Measurements from ENCODE around the gene FARS2. TPM values are rescaled to one million over a fixed set of nuclear protein-coding genes. Genes with fewer than 3 reads are reported as not detected.

FARS2 gene
- total RNA-seq, 2 donors from 2014 or later, result 16.2 to 18.3 TPM

DNA sequence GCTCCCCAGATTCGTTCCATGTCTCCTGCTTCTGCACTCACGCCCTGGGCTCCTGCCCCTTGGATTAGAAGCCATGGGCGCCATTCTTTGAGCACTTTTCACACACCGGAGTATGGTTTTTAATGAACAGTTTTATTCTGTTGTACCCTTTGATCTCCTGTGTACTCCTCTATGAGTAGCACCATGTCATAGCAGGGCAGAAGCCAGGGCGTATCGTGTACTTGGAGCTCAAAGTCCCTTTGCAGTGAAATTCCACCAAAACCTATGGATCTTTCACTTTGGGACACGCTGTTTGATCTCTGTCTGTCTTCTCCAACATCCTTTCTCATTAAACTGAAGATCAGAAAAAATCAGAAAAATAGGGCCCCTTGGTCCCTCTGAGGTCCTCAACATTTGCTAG is 470.1 kb downstream of the FARS2 start:
- no peaks in the 10 kb centered on the region for H3K36me3 ChIP-seq (ENCODE audit: control insufficient read depth, insufficient read depth, low read length)
- H3K9me3 ChIP-seq (ENCODE audit: control insufficient read depth, low read length), result no peaks in the 10 kb centered on the region
- no peaks in the 10 kb centered on the region for H3K27me3 ChIP-seq (ENCODE audit: control insufficient read depth, insufficient read depth, low read length, poor library complexity, severe bottlenecking)
- H3K27ac ChIP-seq (ENCODE audit: low read depth, low read length), result no peak overlapping the region
- no peaks in the 10 kb centered on the region for H3K36me3 Mint-ChIP-seq (ENCODE audit: low read depth)
- H3K4me3 Mint-ChIP-seq, result no peak overlapping the region
- WGBS, 2 experiments (ENCODE audit: insufficient coverage in 1 of 2, insufficient read length in 1 of 2), result 93 to 94% methylated on average over 6 to 7 of the region's 7 CpGs
- no peak overlapping the region for H3K27ac Mint-ChIP-seq
- H3K9ac ChIP-seq (ENCODE audit: extremely low read depth, low read length, poor library complexity, severe bottlenecking), result no peak overlapping the region
- H3K4me1 ChIP-seq (ENCODE audit: control insufficient read depth, insufficient read depth, low read length), result no peaks in the 10 kb centered on the region
- no peaks in the 10 kb centered on the region for H3K27me3 Mint-ChIP-seq (ENCODE audit: insufficient read depth)
- no peak overlapping the region for H3K4me3 ChIP-seq (ENCODE audit: low read length)
- peaks cover 6% of the 10 kb centered on the region for H3K4me1 Mint-ChIP-seq
- TF ChIP-seq, protein P1, sequence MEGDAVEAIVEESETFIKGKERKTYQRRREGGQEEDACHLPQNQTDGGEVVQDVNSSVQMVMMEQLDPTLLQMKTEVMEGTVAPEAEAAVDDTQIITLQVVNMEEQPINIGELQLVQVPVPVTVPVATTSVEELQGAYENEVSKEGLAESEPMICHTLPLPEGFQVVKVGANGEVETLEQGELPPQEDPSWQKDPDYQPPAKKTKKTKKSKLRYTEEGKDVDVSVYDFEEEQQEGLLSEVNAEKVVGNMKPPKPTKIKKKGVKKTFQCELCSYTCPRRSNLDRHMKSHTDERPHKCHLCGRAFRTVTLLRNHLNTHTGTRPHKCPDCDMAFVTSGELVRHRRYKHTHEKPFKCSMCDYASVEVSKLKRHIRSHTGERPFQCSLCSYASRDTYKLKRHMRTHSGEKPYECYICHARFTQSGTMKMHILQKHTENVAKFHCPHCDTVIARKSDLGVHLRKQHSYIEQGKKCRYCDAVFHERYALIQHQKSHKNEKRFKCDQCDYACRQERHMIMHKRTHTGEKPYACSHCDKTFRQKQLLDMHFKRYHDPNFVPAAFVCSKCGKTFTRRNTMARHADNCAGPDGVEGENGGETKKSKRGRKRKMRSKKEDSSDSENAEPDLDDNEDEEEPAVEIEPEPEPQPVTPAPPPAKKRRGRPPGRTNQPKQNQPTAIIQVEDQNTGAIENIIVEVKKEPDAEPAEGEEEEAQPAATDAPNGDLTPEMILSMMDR (conservative IDR thresholded peaks at IDR 0.05), result no peak
- no peaks in the 10 kb centered on the region for H3K9me3 Mint-ChIP-seq
- no peak for DNase-seq

DNA sequence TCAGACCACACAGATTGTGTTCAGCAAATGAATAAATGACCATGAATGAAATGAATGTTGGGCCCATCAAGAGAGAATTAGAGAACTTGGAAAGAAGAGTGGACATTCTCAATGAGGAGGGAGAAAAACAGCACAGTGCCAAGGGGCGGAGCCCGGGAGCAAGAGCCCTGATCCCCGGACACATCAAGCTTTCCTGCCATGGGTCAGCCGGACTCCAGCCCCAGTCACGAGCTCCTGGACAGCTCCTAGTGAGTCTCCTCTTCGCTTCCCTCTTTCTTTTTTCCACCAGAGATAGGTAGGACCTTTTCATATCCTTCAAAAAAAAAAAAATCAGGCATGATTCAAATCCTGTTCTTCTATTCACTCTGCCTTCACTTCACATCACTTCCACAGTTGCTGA is 471.2 kb downstream of the FARS2 start:
- no peak for DNase-seq
- H3K4me1 Mint-ChIP-seq, result peaks cover 6% of the 10 kb centered on the region
- no peaks in the 10 kb centered on the region for H3K36me3 Mint-ChIP-seq (ENCODE audit: low read depth)
- H3K4me3 Mint-ChIP-seq, result no peak overlapping the region
- H3K9me3 Mint-ChIP-seq, result no peaks in the 10 kb centered on the region
- Histone ChIP-seq H3K27ac (ENCODE audit: low read depth, low read length) (no peak overlapping the region), H3K4me3 (ENCODE audit: low read length) (no peak overlapping the region), H3K27me3 (ENCODE audit: control insufficient read depth, insufficient read depth, low read length, poor library complexity, severe bottlenecking) (no peaks in the 10 kb centered on the region), H3K9ac (ENCODE audit: extremely low read depth, low read length, poor library complexity, severe bottlenecking) (no peak overlapping the region), H3K9me3 (ENCODE audit: control insufficient read depth, low read length) (no peaks in the 10 kb centered on the region), H3K4me1 (ENCODE audit: control insufficient read depth, insufficient read depth, low read length) (no peaks in the 10 kb centered on the region), H3K36me3 (ENCODE audit: control insufficient read depth, insufficient read depth, low read length) (no peaks in the 10 kb centered on the region)
- 89 to 95% methylated on average over 4 to 6 of the region's 6 CpGs for WGBS, 2 experiments (ENCODE audit: insufficient coverage in 1 of 2, insufficient read length in 1 of 2)
- H3K27ac Mint-ChIP-seq, result no peak overlapping the region
- H3K27me3 Mint-ChIP-seq (ENCODE audit: insufficient read depth), result no peaks in the 10 kb centered on the region
- TF ChIP-seq, protein P1 (conservative IDR thresholded peaks at IDR 0.05), result no peak

DNA sequence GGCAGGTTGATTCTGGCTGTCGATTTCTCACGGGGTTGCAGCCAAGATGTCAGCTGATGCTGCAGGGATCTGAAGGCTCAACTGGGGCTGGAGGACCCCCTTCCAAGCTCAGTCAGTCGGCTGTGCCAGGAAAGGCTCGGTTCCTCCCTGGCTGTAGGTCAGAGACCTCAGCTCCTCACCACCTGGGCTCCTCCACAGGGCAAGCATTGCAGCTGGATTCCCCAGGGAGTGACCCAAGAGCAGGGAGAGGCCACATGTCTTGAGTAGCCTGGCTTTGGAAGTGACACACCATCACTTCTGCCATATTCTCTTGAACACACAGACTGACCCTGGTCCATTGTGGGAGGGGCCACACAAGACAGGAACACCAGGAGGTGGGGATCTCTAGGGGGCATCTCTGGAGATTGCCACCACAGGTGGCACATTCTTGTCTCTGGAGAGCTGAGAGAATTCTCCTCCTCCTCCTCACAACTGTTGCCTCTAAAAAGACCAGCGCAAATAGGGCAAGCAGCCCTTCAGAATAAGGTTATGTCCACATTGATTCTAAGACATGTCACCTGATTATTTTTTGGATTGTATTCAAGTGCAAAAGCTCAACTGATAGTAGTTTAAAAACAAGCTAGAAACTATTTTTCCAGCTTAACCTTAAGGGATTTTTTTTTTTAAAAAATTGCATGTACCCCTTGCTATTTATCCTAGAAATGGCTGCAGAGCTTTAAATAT is 474.9 kb downstream of the FARS2 start:
- H3K4me1 Mint-ChIP-seq, result no peaks in the 10 kb centered on the region
- Histone ChIP-seq H3K36me3 (ENCODE audit: control insufficient read depth, insufficient read depth, low read length) (no peaks in the 10 kb centered on the region), H3K4me1 (ENCODE audit: control insufficient read depth, insufficient read depth, low read length) (no peaks in the 10 kb centered on the region), H3K27me3 (ENCODE audit: control insufficient read depth, insufficient read depth, low read length, poor library complexity, severe bottlenecking) (no peaks in the 10 kb centered on the region), H3K9ac (ENCODE audit: extremely low read depth, low read length, poor library complexity, severe bottlenecking) (no peak overlapping the region), H3K9me3 (ENCODE audit: control insufficient read depth, low read length) (no peaks in the 10 kb centered on the region), H3K4me3 (ENCODE audit: low read length) (no peak overlapping the region), H3K27ac (ENCODE audit: low read depth, low read length) (no peak overlapping the region)
- H3K27ac Mint-ChIP-seq, result no peak overlapping the region
- TF ChIP-seq, protein P1 (conservative IDR thresholded peaks at IDR 0.05), result no peak
- H3K27me3 Mint-ChIP-seq (ENCODE audit: insufficient read depth), result no peaks in the 10 kb centered on the region
- H3K4me3 Mint-ChIP-seq, result no peak overlapping the region
- WGBS, 2 experiments (ENCODE audit: insufficient coverage in 1 of 2, insufficient read length in 1 of 2), result 60 to 84% methylated on average over 1 to 5 of the region's 5 CpGs
- no peaks in the 10 kb centered on the region for H3K36me3 Mint-ChIP-seq (ENCODE audit: low read depth)
- peak; percentile 43 for DNase-seq
- H3K9me3 Mint-ChIP-seq, result no peaks in the 10 kb centered on the region
